Heart right ventricle (tissue), 16 donors: ENCODE results near the gene PPP2R3B. TPM values are rescaled to one million over a fixed set of nuclear protein-coding genes. Genes with fewer than 3 reads are reported as not detected.

Experiments
- ATAC-seq, 8 donors: fragments of 200-7000 bp; cut with Tn5 transposase; one replicate each; pipeline ENCODE4 v1.9.1; 2020; ENCODE audit warnings: mild to moderate bottlenecking in 8 of 8, moderate library complexity in 8 of 8, moderate number of reproducible peaks in 1 of 8
- DNase-seq, 2 donors: peaks; one replicate each; pipeline ENCODE4 v3.0.0-alpha.2; 2020
- H3K27ac ChIP-seq, 10 donors: fragments of 200-600 bp; sonication (generic) in 2 of 10; one replicate each; pipeline versions ENCODE4 v1.5.0 to v1.8.0; 2020 to 2022; ENCODE audit warnings: mild to moderate bottlenecking in 3 of 10
- H3K27me3 ChIP-seq, 7 donors: fragments of 200-600 bp; one replicate each; pipeline ENCODE4 v1.8.0; 2021 to 2022; ENCODE audit warnings: mild to moderate bottlenecking in 2 of 7
- H3K36me3 ChIP-seq, 9 donors: fragments of 200-600 bp; sonication (generic) in 1 of 9; one replicate each; pipeline versions ENCODE4 v1.5.0 to v1.8.0; 2020 to 2022; ENCODE audit warnings: mild to moderate bottlenecking in 2 of 9
- H3K4me1 ChIP-seq, 9 donors: fragments of 200-600 bp; sonication (generic) in 1 of 9; one replicate each; pipeline versions ENCODE4 v1.5.0 to v1.8.0; 2020 to 2022; ENCODE audit warnings: mild to moderate bottlenecking in 4 of 9
- H3K4me3 ChIP-seq, 10 donors: fragments of 200-600 bp; sonication (generic) in 2 of 10; one replicate each; pipeline versions ENCODE4 v1.5.0 to v1.8.0; 2020 to 2022; ENCODE audit warnings: mild to moderate bottlenecking in 7 of 10, moderate library complexity in 2 of 10
- H3K9me3 ChIP-seq, 11 donors: fragments of 200-600 bp in 10 of 11; sonication (generic) in 2 of 11; one replicate each; pipeline versions ENCODE4 v1.5.0 to v1.8.0; 2013 to 2022; ENCODE audit warnings: mild to moderate bottlenecking in 2 of 11, control low read depth in 1 of 11, moderate library complexity in 1 of 11
- CTCF ChIP-seq, 9 donors: fragments of 200-600 bp; sonication (generic) in 2 of 9; IDR thresholded peaks; one replicate each; pipeline versions ENCODE4 v1.5.0 to v1.8.0; 2021 to 2022; ENCODE audit warnings: antibody characterized with exemption in 9 of 9, mild to moderate bottlenecking in 5 of 9, moderate library complexity in 1 of 9
- WGBS, 2 donors: extraction: QIAGEN DNeasy Blood & Tissue Kit; methylation state at CpG; one replicate each; pipeline ENCODE4 v1.1.7; 2013; ENCODE audit warnings: inconsistent platforms in 1 of 2; 5-methylcytosine and 5-hydroxymethylcytosine counted together
- intact Hi-C, 10 donors: fragments of 100-400 bp; cut with DNase I; formaldehyde crosslinking; loops; one replicate each; pipeline versions ENCODE4 v1.11.1 to v1.14.2; 2022
- polyA plus RNA-seq, 2 donors: library from polyadenylated mRNA; stranded (reverse); fragments of 200-250 nt; gene quantifications; one replicate each; pipeline ENCODE4 v1.2.3, GENCODE V29; 2013
- total RNA-seq, 10 donors: library from RNA; stranded (reverse); fragmentation: NEBNext Ultra II Directional in 3 of 10; extraction: Animal tissue kit (Norgen Biotek cat#: 25700) in 3 of 10; gene quantifications; one replicate each; pipeline versions ENCODE4 v1.2.1 to v1.2.4, GENCODE V29; 2021 to 2023
- donor health status: Arrhythmogenic right ventricular cardiomyopathy.
- donor health status: ischemic (EF 13 %, LVEDD 7.1; RV severe dilation, severe dysfunction).
- donor health status: healthy with polysubstance abuse.
- donor health status: DM: no; HTN: yes; CAD: no.
- donor health status: DM: no; HTN: no; CAD: no.
- donor health status: ischemic (EF 25% LVEDD 6.9; RV normal size, moderate dysfunction).
- donor health status: ischemic (EF 25% LVEDD 5.7; RV mildly dilated, moderate dysfunction).
- donor health status: healthy.
- donor health status: DM: yes; HTN: yes; CAD: no.
- donor health status: Ischemic cardiomyopathy.
- donor health status: ischemic (EF 35%, LVEDD 5.7; RV mildly dilated, moderate dysfunction).
- donor health status: nonischemic (EF 11% LVEDD 7.7; RV severe dilation, severe dysfunction).
- donor health status: DM: yes; HTN: yes; CAD: no.
- donor health status: PGD.
- donor health status: ischemic (EF 29% LVEDD 5.4; RV normal size, mild dysfunction).
- donor health status: nonischemic (EF 23%, LVEDD 6.1; RV moderate dilation, normal function).

The PPP2R3B gene
- total and polyA plus RNA-seq, 12 donors: 73.9 to 362 (median 128) TPM

DNA sequence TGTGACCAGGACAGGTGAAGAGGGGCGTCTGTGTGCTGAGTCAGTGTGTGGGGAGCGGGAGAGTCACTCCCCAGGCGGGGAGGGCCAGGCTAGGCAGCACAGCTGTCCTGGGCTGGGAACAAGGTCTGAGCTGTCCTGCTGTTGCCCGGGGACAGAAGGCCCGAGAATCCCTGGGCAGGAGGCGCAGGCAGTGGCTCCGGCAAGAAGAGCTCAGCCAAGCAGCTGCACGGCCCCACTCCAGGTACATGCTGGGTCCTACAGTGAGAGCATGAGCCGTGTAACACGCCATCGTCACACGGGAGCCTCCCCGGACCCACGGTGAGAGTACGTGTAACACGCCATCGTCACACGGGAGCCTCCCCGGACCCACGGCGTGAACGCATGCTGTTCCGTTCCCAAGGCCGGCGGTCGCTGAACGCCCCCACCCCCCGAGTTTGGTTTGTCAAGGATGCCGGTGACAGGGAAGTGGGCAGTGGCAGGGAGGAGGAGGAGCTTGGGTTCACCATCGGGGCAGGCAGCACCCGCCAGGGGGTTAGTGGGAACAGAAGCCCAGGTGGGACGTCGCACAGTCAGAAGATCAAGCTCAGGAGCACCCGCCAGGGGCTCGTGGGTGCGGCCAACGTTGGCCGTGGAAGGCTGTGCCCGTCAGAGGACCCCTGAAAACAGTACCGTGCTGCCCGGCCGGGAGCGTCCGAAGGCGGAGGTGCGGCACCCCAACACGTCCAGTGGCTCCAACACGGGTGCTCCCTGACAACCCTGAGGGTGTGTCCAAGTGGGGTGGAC, 15.6 kb downstream of the PPP2R3B start:
- ATAC-seq (peak in 7 of 8 donors; percentile 18 to 48 (median 28)), DNase-seq (no peak)
- peaks cover 0 to 41% (median 14%) of the 10 kb centered on the region in 7 donors for H3K27me3 ChIP-seq
- H3K27ac ChIP-seq: peak overlapping the region; percentile 76 to 96 (median 92)
- no peak for TF ChIP-seq CTCF (IDR thresholded peaks at IDR 0.05)
- H3K4me1 ChIP-seq: peaks cover 0 to 52% (median 24%) of the 10 kb centered on the region in 9 donors
- peak overlapping the region in 9 of 10 donors; percentile 12 to 37 (median 26) for H3K4me3 ChIP-seq
- no peaks in the 10 kb centered on the region for H3K9me3 ChIP-seq
- intact Hi-C loops: loop anchor here in 1 of 10 donors (2.0 kb wide), 1 partner anchor 42 kb away; no protein-coding TSS in a partner anchor
- no peaks in the 10 kb centered on the region for H3K36me3 ChIP-seq
- 68 to 79% methylated on average over 48 of the region's 48 CpGs for WGBS, 2 donors

DNA sequence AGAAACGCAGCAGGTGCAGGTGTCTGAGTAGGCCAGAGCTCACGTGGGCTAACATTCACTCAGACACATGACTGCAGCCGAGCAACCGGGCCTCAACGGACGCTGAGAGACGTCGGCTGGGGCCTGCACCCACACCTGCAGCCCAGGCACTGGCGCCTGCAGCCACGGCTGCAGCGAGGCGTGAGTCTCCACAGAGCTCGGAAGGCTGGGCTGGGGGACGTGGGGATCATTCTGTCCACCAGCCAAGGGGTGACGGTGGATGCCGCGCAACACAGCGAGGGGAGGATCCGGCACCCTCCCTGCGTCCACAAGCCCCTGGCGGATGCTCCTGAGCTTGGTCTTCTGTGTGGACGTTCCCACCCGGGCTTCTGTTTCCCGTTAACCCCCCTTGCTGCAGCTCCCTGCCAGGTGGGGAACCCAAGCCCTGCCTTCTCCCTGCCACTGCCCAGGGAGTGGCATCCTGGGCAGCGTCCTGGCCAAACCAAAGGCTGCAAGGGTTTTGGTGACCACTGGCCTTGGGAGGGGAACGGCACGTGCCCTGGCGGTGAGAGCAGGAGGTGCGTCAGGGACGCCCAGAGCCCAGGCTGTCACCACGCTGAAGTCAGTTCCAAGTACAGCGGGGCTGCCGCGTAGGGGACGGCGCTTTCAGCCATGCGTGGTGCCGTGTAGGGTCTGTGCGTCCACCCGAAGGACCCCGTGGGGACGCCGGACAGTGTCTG, 16.3 kb downstream of the PPP2R3B start:
- intact Hi-C loops: loop anchor here in 1 of 10 donors (2.0 kb wide), 1 partner anchor 42 kb away; no protein-coding TSS in a partner anchor
- 60 to 68% methylated on average over 43 of the region's 43 CpGs for WGBS, 2 donors
- no peaks in the 10 kb centered on the region for H3K9me3 ChIP-seq
- TF ChIP-seq CTCF (IDR thresholded peaks at IDR 0.05): peak in 4 of 9 donors; percentile 9 to 20 (median 16)
- H3K4me3 ChIP-seq: peak overlapping the region in 9 of 10 donors; percentile 12 to 37 (median 26)
- ATAC-seq (peak; percentile 10 to 81 (median 61)), DNase-seq (peak in 1 of 2 donors; percentile 29)
- no peaks in the 10 kb centered on the region for H3K36me3 ChIP-seq
- peaks cover 0 to 52% (median 24%) of the 10 kb centered on the region in 9 donors for H3K4me1 ChIP-seq
- H3K27me3 ChIP-seq: peaks cover 0 to 40% (median 13%) of the 10 kb centered on the region in 7 donors
- H3K27ac ChIP-seq: peak overlapping the region; percentile 76 to 96 (median 92)

DNA sequence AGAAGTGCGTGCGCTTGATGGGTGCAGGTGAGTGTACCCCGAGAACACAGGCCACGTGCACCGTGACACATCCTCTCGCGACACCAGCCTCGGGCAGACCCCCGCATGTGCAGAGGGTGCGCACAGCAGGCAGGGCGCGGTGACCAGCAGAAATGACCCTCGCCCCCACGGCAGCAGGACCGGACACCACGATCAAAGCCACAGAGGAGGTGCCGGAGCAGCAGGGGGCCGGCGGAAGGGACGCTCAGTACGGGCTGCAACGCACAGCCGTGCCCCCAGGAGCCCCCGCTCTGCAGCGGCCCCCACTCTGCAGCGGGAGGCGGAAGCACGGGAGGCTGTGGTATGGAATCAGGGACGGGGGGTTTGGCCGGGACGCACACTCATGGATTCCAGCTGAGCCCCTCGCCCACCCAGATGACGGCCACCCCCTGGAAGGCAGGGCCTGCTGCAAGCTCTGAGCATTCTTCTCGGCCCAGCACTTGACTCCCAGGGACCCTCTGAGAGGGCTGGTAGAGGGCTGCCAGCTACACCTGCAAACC, 17.1 kb downstream of the PPP2R3B start:
- peak overlapping the region in 6 of 10 donors; percentile 2 to 23 (median 20) for H3K4me3 ChIP-seq
- DNase-seq: peak in 1 of 2 donors; percentile 9
- intact Hi-C loops: loop anchor here in 1 of 10 donors (2.0 kb wide), 1 partner anchor 43 kb away; no protein-coding TSS in a partner anchor

More for the DNA sequence above, 17.1 kb downstream of the PPP2R3B start:
- Histone ChIP-seq H3K4me1 (peaks cover 0 to 49% (median 24%) of the 10 kb centered on the region in 9 donors), H3K9me3 (no peaks in the 10 kb centered on the region), H3K36me3 (no peaks in the 10 kb centered on the region), H3K27ac (peak overlapping the region; percentile 76 to 96 (median 92)), H3K27me3 (peaks cover 0 to 32% (median 12%) of the 10 kb centered on the region in 7 donors)
- peak in 5 of 8 donors; percentile 2 to 36 (median 4) for ATAC-seq
- TF ChIP-seq CTCF (IDR thresholded peaks at IDR 0.05): no peak
- WGBS, 2 donors: 60 to 73% methylated on average over 34 of the region's 34 CpGs
